Endodermal cell (in vitro differentiated cells): Measurements from ENCODE around the gene CWC15. TPM values are rescaled to one million over a fixed set of nuclear protein-coding genes. Genes with fewer than 3 reads are reported as not detected.
A peak's percentile ranks its signal among the peaks of the same experiment; 100 is the strongest.

Experiments
- DNase-seq: peaks from one replicate; pipeline ENCODE4 v3.0.0-alpha.2; 2017
- H3K27ac ChIP-seq: 2 replicates; pipeline ENCODE4 v1.5.1; 2013; ENCODE audit warnings: mild to moderate bottlenecking, low read depth, low read length, moderate library complexity
- H3K27me3 ChIP-seq: 2 replicates; pipeline ENCODE4 v1.6.1; 2013; ENCODE audit warnings: mild to moderate bottlenecking, low read length, moderate library complexity; ENCODE audit not compliant: insufficient read depth, control insufficient read depth, poor library complexity, severe bottlenecking
- H3K36me3 ChIP-seq: 2 replicates; pipeline ENCODE4 v1.7.0; 2013; ENCODE audit warnings: mild to moderate bottlenecking, low read length, moderate library complexity; ENCODE audit not compliant: control insufficient read depth, insufficient read depth
- H3K4me1 ChIP-seq: one replicate; pipeline ENCODE4 v1.7.0; 2013; ENCODE audit warnings: low read length; ENCODE audit not compliant: control insufficient read depth, insufficient read depth
- H3K4me3 ChIP-seq: 2 replicates; pipeline ENCODE4 v1.5.1; 2013; ENCODE audit warnings: mild to moderate bottlenecking, low read length, moderate library complexity
- H3K9ac ChIP-seq: 2 replicates; pipeline ENCODE4 v1.6.1; 2013; ENCODE audit warnings: mild to moderate bottlenecking, low read length, moderate library complexity; ENCODE audit not compliant: poor library complexity, severe bottlenecking; ENCODE audit errors: extremely low read depth
- H3K9me3 ChIP-seq: 2 replicates; pipeline ENCODE4 v1.6.1; 2013; ENCODE audit warnings: mild to moderate bottlenecking, low read length, moderate library complexity; ENCODE audit not compliant: control insufficient read depth
- H3K27ac Mint-ChIP-seq: 2 replicates; pipeline ENCODE4 v1.8.0; 2020; ENCODE audit warnings: mixed read lengths
- H3K27me3 Mint-ChIP-seq: 2 replicates; pipeline ENCODE4 v1.8.0; 2021; ENCODE audit warnings: mild to moderate bottlenecking, mixed read lengths; ENCODE audit not compliant: insufficient read depth
- H3K36me3 Mint-ChIP-seq: 2 replicates; pipeline ENCODE4 v1.8.0; 2020; ENCODE audit warnings: low read depth, mixed read lengths
- H3K4me1 Mint-ChIP-seq: 2 replicates; pipeline ENCODE4 v1.8.0; 2020; ENCODE audit warnings: mixed read lengths
- H3K4me3 Mint-ChIP-seq: 2 replicates; pipeline ENCODE4 v1.8.0; 2020; ENCODE audit warnings: mild to moderate bottlenecking, moderate library complexity, mixed read lengths
- H3K9me3 Mint-ChIP-seq: 2 replicates; pipeline ENCODE4 v1.8.0; 2020; ENCODE audit warnings: mild to moderate bottlenecking, mixed read lengths
- WGBS, 2 experiments: methylation state at CpG; one replicate each; pipeline versions ENCODE4 v1.1.5 to v1.1.7; 2013; ENCODE audit warnings: missing lambda C conversion rate in 2 of 2, mixed read lengths in 1 of 2; ENCODE audit not compliant: insufficient coverage in 1 of 2, insufficient read length in 1 of 2; 5-methylcytosine and 5-hydroxymethylcytosine counted together
- total RNA-seq, 2 donors: library from RNA; stranded (reverse); fragmentation: NEBNext Ultra II Directional in 1 of 2; extraction: Animal tissue kit (Norgen Biotek cat#: 25700) in 1 of 2; gene quantifications; 2 replicates in 1 of 2; 3 replicates in 1 of 2; pipeline ENCODE4 v1.2.1, GENCODE V29; 2021
- TF ChIP-seq, protein P1 (sequence below): fragments of 200-600 bp; sonication (generic); conservative IDR thresholded peaks from 2 replicates; pipeline ENCODE4 v1.5.0; 2021; ENCODE audit warnings: antibody characterized with exemption, mild to moderate bottlenecking

The CWC15 gene
- total RNA-seq, 2 donors from 2014 or later, result 73.9 to 81.4 TPM

DNA sequence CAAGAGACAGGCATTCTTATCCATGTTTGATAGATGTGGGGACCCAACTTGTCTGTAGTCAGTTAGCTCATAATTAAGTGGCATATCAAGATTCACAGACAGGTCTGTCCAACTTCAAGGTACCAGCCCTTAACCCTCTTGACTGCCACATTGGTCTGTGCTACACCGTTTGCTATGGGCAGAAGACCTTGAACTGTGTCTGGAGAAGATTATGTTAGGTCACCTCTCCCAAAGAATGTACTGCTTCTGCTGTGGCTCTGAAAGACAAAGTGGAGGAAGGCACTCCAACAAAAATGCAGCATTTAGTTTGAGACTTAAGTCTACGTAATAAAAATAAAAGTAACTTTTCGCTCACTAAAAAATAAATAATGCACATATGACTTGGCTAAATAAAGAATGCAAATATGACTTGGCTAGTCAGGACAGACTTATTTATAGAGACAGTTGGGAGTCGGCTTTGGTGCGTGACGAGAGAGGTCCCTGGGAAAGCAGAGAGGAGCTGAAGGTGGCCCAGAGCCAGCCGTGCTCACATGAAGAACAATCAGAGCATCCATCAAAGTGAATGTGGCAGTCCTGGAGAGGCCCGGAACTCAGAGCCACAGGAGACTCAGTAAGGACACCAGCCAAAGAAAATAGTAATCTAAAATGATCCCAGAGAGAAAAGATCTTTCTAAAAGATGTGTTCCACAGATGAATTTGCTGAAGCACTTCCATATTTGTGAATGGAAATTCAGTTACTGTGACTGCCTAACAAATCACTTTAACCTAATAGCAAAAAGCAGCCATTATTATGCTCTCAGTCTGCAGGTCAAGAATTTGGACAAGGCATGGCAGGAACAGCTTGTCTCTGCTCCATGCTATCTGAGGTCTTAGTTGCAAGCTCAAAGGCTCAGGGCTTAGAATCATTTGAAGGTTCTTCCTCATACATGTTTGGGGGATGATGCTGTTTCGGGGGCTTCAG is 35.0 kb downstream of the CWC15 start:
- Mint-ChIP-seq H3K27me3 (no peaks in the 10 kb centered on the region), H3K4me1 (peaks cover 24% of the 10 kb centered on the region), H3K4me3 (no peak overlapping the region), H3K9me3 (no peaks in the 10 kb centered on the region), H3K36me3 (no peaks in the 10 kb centered on the region), H3K27ac (no peak overlapping the region)
- Histone ChIP-seq H3K4me1 (no peaks in the 10 kb centered on the region), H3K9ac (no peak overlapping the region), H3K9me3 (no peaks in the 10 kb centered on the region), H3K27me3 (no peaks in the 10 kb centered on the region), H3K36me3 (no peaks in the 10 kb centered on the region), H3K27ac (no peak overlapping the region), H3K4me3 (no peak overlapping the region)
- TF ChIP-seq, protein P1, sequence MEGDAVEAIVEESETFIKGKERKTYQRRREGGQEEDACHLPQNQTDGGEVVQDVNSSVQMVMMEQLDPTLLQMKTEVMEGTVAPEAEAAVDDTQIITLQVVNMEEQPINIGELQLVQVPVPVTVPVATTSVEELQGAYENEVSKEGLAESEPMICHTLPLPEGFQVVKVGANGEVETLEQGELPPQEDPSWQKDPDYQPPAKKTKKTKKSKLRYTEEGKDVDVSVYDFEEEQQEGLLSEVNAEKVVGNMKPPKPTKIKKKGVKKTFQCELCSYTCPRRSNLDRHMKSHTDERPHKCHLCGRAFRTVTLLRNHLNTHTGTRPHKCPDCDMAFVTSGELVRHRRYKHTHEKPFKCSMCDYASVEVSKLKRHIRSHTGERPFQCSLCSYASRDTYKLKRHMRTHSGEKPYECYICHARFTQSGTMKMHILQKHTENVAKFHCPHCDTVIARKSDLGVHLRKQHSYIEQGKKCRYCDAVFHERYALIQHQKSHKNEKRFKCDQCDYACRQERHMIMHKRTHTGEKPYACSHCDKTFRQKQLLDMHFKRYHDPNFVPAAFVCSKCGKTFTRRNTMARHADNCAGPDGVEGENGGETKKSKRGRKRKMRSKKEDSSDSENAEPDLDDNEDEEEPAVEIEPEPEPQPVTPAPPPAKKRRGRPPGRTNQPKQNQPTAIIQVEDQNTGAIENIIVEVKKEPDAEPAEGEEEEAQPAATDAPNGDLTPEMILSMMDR, result no peak
- no peak for DNase-seq
- 80 to 95% methylated on average over 7 to 9 of the region's 9 CpGs for WGBS, 2 experiments

DNA sequence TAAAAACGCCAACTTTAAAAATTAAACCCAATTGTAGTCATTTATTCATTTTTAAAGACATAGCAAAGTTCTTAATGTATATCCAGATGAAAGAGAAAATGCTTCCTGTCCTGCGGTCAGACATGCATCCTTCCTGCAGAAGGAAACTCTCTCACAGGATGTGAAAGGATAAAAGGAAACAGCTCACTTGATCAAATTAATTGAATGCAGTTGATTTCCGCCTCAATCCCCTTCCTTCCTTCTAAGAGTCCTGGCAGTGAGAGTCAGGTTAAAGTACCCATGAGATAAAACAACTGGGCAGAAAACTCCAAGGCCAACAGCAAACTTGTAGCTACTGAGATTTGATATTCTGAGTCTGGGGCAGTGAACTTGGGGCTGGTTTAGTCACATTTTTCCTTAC is 38.5 kb downstream of the CWC15 start:
- Mint-ChIP-seq H3K9me3 (peaks cover 2% of the 10 kb centered on the region), H3K27ac (no peak overlapping the region), H3K4me1 (peaks cover 20% of the 10 kb centered on the region), H3K27me3 (peaks cover 3% of the 10 kb centered on the region), H3K4me3 (no peak overlapping the region), H3K36me3 (no peaks in the 10 kb centered on the region)
- Histone ChIP-seq H3K27me3 (no peaks in the 10 kb centered on the region), H3K9ac (no peak overlapping the region), H3K4me3 (no peak overlapping the region), H3K36me3 (no peaks in the 10 kb centered on the region), H3K9me3 (no peaks in the 10 kb centered on the region), H3K27ac (no peak overlapping the region), H3K4me1 (no peaks in the 10 kb centered on the region)
- no peak for DNase-seq
- TF ChIP-seq, protein P1, result no peak
- WGBS, 2 experiments, result 79 to 94% methylated on average over 2 to 3 of the region's 3 CpGs

DNA sequence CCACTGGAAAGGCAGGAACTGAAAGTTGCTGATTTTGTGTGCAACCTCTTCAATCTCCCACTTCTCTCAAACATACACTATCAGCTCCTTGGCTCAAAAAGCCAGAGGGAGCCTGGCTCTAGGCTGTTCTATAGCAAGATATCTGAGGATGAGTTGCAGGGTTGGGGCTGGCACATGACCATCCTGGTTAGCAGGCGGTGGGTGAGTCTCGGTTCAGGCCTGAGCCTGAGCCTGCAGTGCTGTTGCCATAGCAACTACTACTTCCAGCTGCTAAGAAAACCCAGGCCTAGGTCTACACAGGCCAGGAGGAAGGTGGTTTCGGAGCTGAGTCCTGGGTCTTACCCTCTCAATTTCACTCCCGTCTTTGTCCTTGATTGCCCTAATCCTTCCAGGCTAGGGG is 39.0 kb downstream of the CWC15 start:
- no peaks in the 10 kb centered on the region for H3K4me1 ChIP-seq
- Mint-ChIP-seq H3K27ac (peak overlapping the region; percentile 32), H3K4me3 (no peak overlapping the region), H3K27me3 (peaks cover 3% of the 10 kb centered on the region), H3K4me1 (peaks cover 20% of the 10 kb centered on the region), H3K9me3 (peaks cover 2% of the 10 kb centered on the region), H3K36me3 (no peaks in the 10 kb centered on the region)
- no peaks in the 10 kb centered on the region for H3K36me3 ChIP-seq
- H3K9ac ChIP-seq, result no peak overlapping the region
- no peak overlapping the region for H3K4me3 ChIP-seq
- TF ChIP-seq, protein P1, result no peak
- WGBS, 2 experiments, result 79 to 93% methylated on average over 4 of the region's 4 CpGs
- H3K27me3 ChIP-seq, result no peaks in the 10 kb centered on the region
- no peak overlapping the region for H3K27ac ChIP-seq
- peak; percentile 66 for DNase-seq
- H3K9me3 ChIP-seq, result no peaks in the 10 kb centered on the region
